ENCODE measurements around the gene PRRT3.
"Not testable (repeated sequence)": the region's sequence is repeated elsewhere in the genome, so short reads cannot be mapped to it uniquely, and the experiment has no call there.

The PRRT3 gene

GRCh38 chr3:9947025-9947995, 4.9 kb downstream of the PRRT3 start:
- no peak for DNase-seq

- DNase-seq: peak; percentile 87
Observed at GRCh38 chr3:9946112-9947024, 5.8 kb downstream of the PRRT3 start.

GRCh38 chr3:9945358-9945757, 6.8 kb downstream of the PRRT3 start:
- DNase-seq: no peak

- DNase-seq: no peak
Observed at GRCh38 chr3:9944271-9944670, 7.9 kb downstream of the PRRT3 start.

- DNase-seq: no peak
Observed at GRCh38 chr3:9942934-9943690, 9.1 kb downstream of the PRRT3 start.

- no peak for DNase-seq
Observed at GRCh38 chr3:9942164-9942563, 10.0 kb downstream of the PRRT3 start.

GRCh38 chr3:9940746-9941145, 11.5 kb downstream of the PRRT3 start:
- no peak for DNase-seq

GRCh38 chr3:9939906-9940305, 12.3 kb downstream of the PRRT3 start:
- not testable (repeated sequence) for DNase-seq

- DNase-seq: no peak
Observed at GRCh38 chr3:9938966-9939365, 13.2 kb downstream of the PRRT3 start.

- DNase-seq: no peak
Observed at GRCh38 chr3:9937486-9938238, 14.5 kb downstream of the PRRT3 start.

GRCh38 chr3:9935966-9936510, 16.2 kb downstream of the PRRT3 start:
- DNase-seq: no peak

- DNase-seq: no peak
Observed at GRCh38 chr3:9934993-9935392, 17.2 kb downstream of the PRRT3 start.

GRCh38 chr3:9934235-9934621, 18.0 kb downstream of the PRRT3 start:
- no peak for DNase-seq

- peak; percentile 99 for DNase-seq
Observed at GRCh38 chr3:9933561-9934234, 18.5 kb downstream of the PRRT3 start, which contains the start of gene CRELD1. Gene CRELD1, plus strand, starts transcription at chr3:9933834. Its CDS starts 605 bp downstream, at chr3:9934439.

GRCh38 chr3:9932843-9933560, 19.2 kb downstream of the PRRT3 start:
- peak; percentile 89 for DNase-seq

- DNase-seq: no peak
Observed at GRCh38 chr3:9932535-9932842, 19.7 kb downstream of the PRRT3 start.

GRCh38 chr3:9930804-9931418, 21.3 kb downstream of the PRRT3 start:
- no peak for DNase-seq

GRCh38 chr3:9928158-9928557, 24.1 kb downstream of the PRRT3 start:
- DNase-seq: no peak

GRCh38 chr3:9918261-9919038, 33.8 kb downstream of the PRRT3 start:
- DNase-seq: no peak
